Mucosa of descending colon (tissue), 3 donors: ENCODE data around the gene RTN4RL2. TPM values are rescaled to one million over a fixed set of nuclear protein-coding genes. Genes with fewer than 3 reads are reported as not detected.

Experiments
- ATAC-seq: fragments of 200-7000 bp; cut with Tn5 transposase; one replicate; pipeline ENCODE4 v1.9.1; 2020; ENCODE audit warnings: mild to moderate bottlenecking, moderate library complexity
- DNase-seq, 3 donors: peaks; one replicate each; pipeline ENCODE4 v3.0.0-alpha.2; 2020
- H3K36me3 ChIP-seq: fragments of 200-600 bp; one replicate; pipeline ENCODE4 v1.8.0; 2021; ENCODE audit warnings: low read depth, mild to moderate bottlenecking
- H3K4me1 ChIP-seq: fragments of 200-600 bp; one replicate; pipeline ENCODE4 v1.8.0; 2021; ENCODE audit warnings: low read depth, mild to moderate bottlenecking
- H3K4me3 ChIP-seq: fragments of 200-600 bp; one replicate; pipeline ENCODE4 v1.8.0; 2021; ENCODE audit warnings: mild to moderate bottlenecking
- H3K9me3 ChIP-seq: fragments of 200-600 bp; one replicate; pipeline ENCODE4 v1.8.0; 2021; ENCODE audit warnings: mild to moderate bottlenecking
- CTCF ChIP-seq: fragments of 200-600 bp; IDR thresholded peaks from one replicate; pipeline ENCODE4 v1.8.0; 2022; ENCODE audit warnings: antibody characterized with exemption, mild to moderate bottlenecking
- intact Hi-C, 2 donors: fragments of 100-400 bp; cut with DNase I in 1 of 2; cut with micrococcal nuclease in 1 of 2; formaldehyde crosslinking; loops; one replicate each; pipeline versions ENCODE4 v1.11.0 to v1.11.1; 2022; cut with DNase I, micrococcal nuclease
- total RNA-seq, 3 donors: library from RNA; stranded (reverse); fragmentation: NEBNext Ultra II Directional in 2 of 3; extraction: Animal tissue kit (Norgen Biotek cat#: 25700) in 2 of 3; gene quantifications; one replicate each; pipeline versions ENCODE4 v1.2.1 to v1.2.4, GENCODE V29; 2021 to 2023
- donor health status: DM: no; HTN: no; CAD: no; lungs with moderate emphysema.
- donor health status: DM: no; HTN: no; CAD: no.
- donor health status: DM: no; HTN: yes; CAD: no.

Gene RTN4RL2
- total RNA-seq, 3 donors from 2014 or later = 0.38 to 0.73 (median 0.48) TPM

GRCh38 chr11:57502376-57502775 lies 42.0 kb downstream of the RTN4RL2 start:
- H3K9me3 ChIP-seq = no peaks in the 10 kb centered on the region
- H3K36me3 ChIP-seq = no peaks in the 10 kb centered on the region
- peaks cover 5% of the 10 kb centered on the region for H3K4me1 ChIP-seq
- ATAC-seq = no peak
- no peak overlapping the region for H3K4me3 ChIP-seq
- TF ChIP-seq CTCF = no peak
- intact Hi-C loops = no loop called here
- DNase-seq = no peak

GRCh38 chr11:57502870-57503269 lies 42.5 kb downstream of the RTN4RL2 start:
- ATAC-seq (no peak), DNase-seq (no peak)
- Histone ChIP-seq H3K4me1 (peaks cover 5% of the 10 kb centered on the region), H3K9me3 (no peaks in the 10 kb centered on the region), H3K36me3 (no peaks in the 10 kb centered on the region), H3K4me3 (no peak overlapping the region)
- intact Hi-C loops = no loop called here
- TF ChIP-seq CTCF = no peak

- intact Hi-C loops = no loop called here
- no peak for ATAC-seq
- Histone ChIP-seq H3K4me3 (no peak overlapping the region), H3K4me1 (peaks cover 2% of the 10 kb centered on the region), H3K9me3 (no peaks in the 10 kb centered on the region), H3K36me3 (no peaks in the 10 kb centered on the region)
- no peak for TF ChIP-seq CTCF
- no peak for DNase-seq
Measured at GRCh38 chr11:57504511-57504910, 44.2 kb downstream of the RTN4RL2 start.

- ATAC-seq = no peak
- TF ChIP-seq CTCF = no peak
- intact Hi-C loops = no loop called here
Measured at GRCh38 chr11:57506522-57506921, 46.2 kb downstream of the RTN4RL2 start.

GRCh38 chr11:57508341-57509170 lies 48.2 kb downstream of the RTN4RL2 start:
- Histone ChIP-seq H3K4me1 (peaks cover 4% of the 10 kb centered on the region), H3K4me3 (no peak overlapping the region), H3K9me3 (no peaks in the 10 kb centered on the region), H3K36me3 (no peaks in the 10 kb centered on the region)
- TF ChIP-seq CTCF = no peak
- intact Hi-C loops = no loop called here
- DNase-seq (no peak), ATAC-seq (no peak)

More at GRCh38 chr11:57506522-57506921, 46.2 kb downstream of the RTN4RL2 start:
- Histone ChIP-seq H3K9me3 (no peaks in the 10 kb centered on the region), H3K4me1 (no peaks in the 10 kb centered on the region), H3K36me3 (no peaks in the 10 kb centered on the region), H3K4me3 (no peak overlapping the region)
- DNase-seq = no peak
